GM23338 (cell line): ENCODE data around the gene NIPSNAP2. TPM values are rescaled to one million over a fixed set of nuclear protein-coding genes. Genes with fewer than 3 reads are reported as not detected.

Source experiments
- ATAC-seq: fragments of 200-7000 bp; cut with Tn5 transposase; 3 replicates; pipeline ENCODE4 v1.9.1; 2020
- DNase-seq: peaks from one replicate; pipeline ENCODE4 v3.0.0-alpha.2; 2015; ENCODE audit warnings: low spot score
- H2AFZ ChIP-seq: fragments of 200-600 bp; sonication (generic); 2 replicates; pipeline ENCODE4 v1.8.0; 2016; ENCODE audit warnings: antibody characterized with exemption, mild to moderate bottlenecking, moderate library complexity
- H3F3A ChIP-seq: fragments of 200-600 bp; sonication (generic); replicated peaks from 2 replicates; pipeline ENCODE4 v1.8.0; 2017; ENCODE audit warnings: antibody characterized with exemption, mixed run types, low read depth
- H3K27ac ChIP-seq: fragments of 200-600 bp; sonication (generic); 2 replicates; pipeline ENCODE4 v1.6.1; 2016; ENCODE audit warnings: low read depth
- H3K27me3 ChIP-seq: fragments of 200-600 bp; sonication (generic); 2 replicates; pipeline ENCODE4 v1.8.0; 2016; ENCODE audit warnings: mild to moderate bottlenecking, mixed run types, moderate library complexity; ENCODE audit not compliant: insufficient read depth
- H3K36me3 ChIP-seq: fragments of 200-600 bp; sonication (generic); 2 replicates; pipeline ENCODE4 v1.8.0; 2016; ENCODE audit warnings: mild to moderate bottlenecking; ENCODE audit not compliant: insufficient read depth
- H3K4me1 ChIP-seq: fragments of 200-600 bp; sonication (generic); 2 replicates; pipeline ENCODE4 v1.8.0; 2016; ENCODE audit warnings: mild to moderate bottlenecking, moderate library complexity; ENCODE audit not compliant: insufficient read depth
- H3K4me2 ChIP-seq: fragments of 200-600 bp; sonication (generic); 2 replicates; pipeline ENCODE4 v1.7.1; 2017; ENCODE audit warnings: mixed run types
- H3K4me3 ChIP-seq: fragments of 200-600 bp; sonication (generic); 2 replicates; pipeline ENCODE4 v1.6.1; 2016; ENCODE audit warnings: mixed run types
- H3K79me2 ChIP-seq: fragments of 200-600 bp; sonication (generic); replicated peaks from 2 replicates; pipeline ENCODE4 v1.8.0; 2017; ENCODE audit warnings: mild to moderate bottlenecking; ENCODE audit not compliant: insufficient read depth
- H3K9me2 ChIP-seq: fragments of 200-600 bp; sonication (generic); 2 replicates; pipeline ENCODE4 v1.8.0; 2017; ENCODE audit not compliant: insufficient read depth
- H4K20me1 ChIP-seq: fragments of 200-600 bp; sonication (generic); replicated peaks from 2 replicates; pipeline ENCODE4 v1.8.0; 2017; ENCODE audit warnings: mild to moderate bottlenecking; ENCODE audit not compliant: insufficient read depth
- H3K27ac Mint-ChIP-seq: 2 replicates; pipeline ENCODE4 v1.8.0; 2020; ENCODE audit warnings: inconsistent platforms, mild to moderate bottlenecking, moderate library complexity, mixed read lengths
- H3K27me3 Mint-ChIP-seq: 3 replicates; pipeline ENCODE4 v1.8.0; 2022; ENCODE audit warnings: low read depth, mild to moderate bottlenecking, moderate library complexity, mixed read lengths, inconsistent platforms; ENCODE audit not compliant: insufficient read depth, poor library complexity
- H3K36me3 Mint-ChIP-seq: 3 replicates; pipeline ENCODE4 v1.8.0; 2021; ENCODE audit warnings: low read depth, mild to moderate bottlenecking, inconsistent platforms, moderate library complexity, mixed read lengths
- H3K4me1 Mint-ChIP-seq: 3 replicates; pipeline ENCODE4 v1.8.0; 2020; ENCODE audit warnings: mild to moderate bottlenecking, inconsistent platforms, mixed read lengths
- H3K4me3 Mint-ChIP-seq: 3 replicates; pipeline ENCODE4 v1.8.0; 2021; ENCODE audit warnings: moderate library complexity, mild to moderate bottlenecking, inconsistent platforms, mixed read lengths
- H3K9me3 Mint-ChIP-seq: 3 replicates; pipeline ENCODE4 v1.8.0; 2020; ENCODE audit warnings: moderate library complexity, mild to moderate bottlenecking, inconsistent platforms, mixed read lengths
- CREB1 ChIP-seq: fragments of 250-450 bp; sonication (Bioruptor Pico); IDR thresholded peaks from 2 replicates; pipeline ENCODE4 v1.5.0; 2020; ENCODE audit warnings: low read depth, mild to moderate bottlenecking, moderate library complexity
- EZH2 ChIP-seq: fragments of 200-600 bp; sonication (generic); IDR thresholded peaks from one replicate; pipeline ENCODE4 v1.8.0; 2017; ENCODE audit warnings: antibody characterized with exemption, mild to moderate bottlenecking, low read depth; ENCODE audit not compliant: unreplicated experiment
- EZH2phosphoT487 ChIP-seq: fragments of 200-600 bp; sonication (generic); IDR thresholded peaks from one replicate; pipeline ENCODE4 v1.8.1; 2018; ENCODE audit warnings: antibody characterized with exemption; ENCODE audit not compliant: unreplicated experiment
- JUNB ChIP-seq: IDR thresholded peaks from one replicate; pipeline ENCODE4 v1.6.1; 2016; ENCODE audit warnings: antibody characterized with exemption; ENCODE audit not compliant: unreplicated experiment
- NANOG ChIP-seq: IDR thresholded peaks from 2 replicates; pipeline ENCODE4 v1.6.1; 2016; ENCODE audit warnings: antibody characterized with exemption, borderline replicate concordance
- STAT1 ChIP-seq: IDR thresholded peaks from one replicate; pipeline ENCODE4 v1.6.1; 2016; ENCODE audit warnings: antibody characterized with exemption; ENCODE audit not compliant: unreplicated experiment
- ZNF331 ChIP-seq: fragments of 250-450 bp; sonication (Bioruptor Pico); IDR thresholded peaks from 2 replicates; pipeline ENCODE4 v1.5.0; 2020; ENCODE audit warnings: low read depth, mild to moderate bottlenecking, moderate library complexity
- polyA plus RNA-seq: library from polyadenylated mRNA; unstranded; fragments of >200 nt; fragmentation: Nextera tagmentation; extraction: Ambion mirVana; gene quantifications from 2 replicates; pipeline ENCODE4 v1.2.1, GENCODE V29; 2016
- total RNA-seq: library from RNA; depleted of rRNA; stranded (reverse); fragments of >200 nt; shearing (Covaris generic); gene quantifications from 2 replicates; pipeline ENCODE4 v1.2.3, GENCODE V29; 2014
- TF ChIP-seq, protein P1 (sequence below): IDR thresholded peaks from 2 replicates; pipeline ENCODE4 v1.6.1; 2016; ENCODE audit warnings: antibody characterized with exemption
- TF ChIP-seq, protein P2 (sequence below), 2 experiments: fragments of 200-600 bp in 1 of 2; sonication (generic) in 1 of 2; conservative IDR thresholded peaks; 2 replicates each; pipeline versions ENCODE4 v1.5.1 to v1.6.1; 2016 to 2017; ENCODE audit warnings: antibody characterized with exemption in 2 of 2, low read depth in 2 of 2, mild to moderate bottlenecking in 2 of 2, moderate library complexity in 1 of 2
- TF ChIP-seq, protein P3 (sequence below): fragments of 250-450 bp; sonication (Bioruptor Pico); IDR thresholded peaks from 2 replicates; pipeline ENCODE4 v1.5.0; 2020; ENCODE audit warnings: mild to moderate bottlenecking, moderate library complexity

The NIPSNAP2 gene
- total and polyA plus RNA-seq, 2 experiments from 2014 or later, result 29.8 to 30.5 TPM

DNA sequence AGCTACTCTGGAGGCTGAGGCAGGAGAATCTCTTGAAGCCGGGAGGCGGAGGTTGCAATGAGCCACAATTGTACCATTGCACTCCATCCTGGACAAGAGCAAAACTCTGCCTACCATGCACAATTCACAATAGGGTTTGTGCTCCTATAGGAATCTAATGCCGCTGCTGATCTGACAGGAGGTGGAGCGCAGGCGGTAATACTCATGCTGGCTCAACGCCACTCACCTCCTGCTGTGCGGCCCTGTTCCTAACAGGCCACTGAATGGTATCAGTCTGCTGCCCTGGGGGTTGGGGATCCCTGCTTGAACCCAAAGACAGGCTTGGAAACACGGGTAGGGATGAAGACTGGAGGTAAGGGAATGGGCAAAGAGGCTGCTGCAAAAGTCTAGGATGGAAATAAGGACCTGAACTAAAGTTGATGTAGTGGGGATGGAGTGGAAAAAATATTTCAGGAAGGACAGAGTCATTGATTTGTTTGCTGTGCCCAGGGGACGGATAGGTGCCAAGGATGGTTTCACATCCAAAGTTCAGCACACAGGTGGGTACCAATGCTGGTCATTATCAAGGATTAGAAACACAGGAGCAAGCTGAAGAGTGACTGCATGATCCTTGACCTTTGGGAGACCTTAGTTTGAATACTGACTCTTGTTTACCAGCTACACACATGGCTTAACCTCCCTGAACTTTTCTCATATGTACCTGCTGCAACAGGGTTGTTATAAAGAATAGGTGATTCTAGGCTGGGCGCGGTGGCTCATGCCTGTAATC, 10.5 kb upstream of the NIPSNAP2 start:
- peaks cover 14% of the 10 kb centered on the region for H3K36me3 ChIP-seq
- no peak overlapping the region for H3K4me2 ChIP-seq
- no peaks in the 10 kb centered on the region; the same call in 1 of the 2 replicates for H4K20me1 ChIP-seq
- H3K27me3 ChIP-seq, result no peaks in the 10 kb centered on the region
- peaks cover 3% of the 10 kb centered on the region; the same call in 1 of the 3 replicates for H3K4me1 Mint-ChIP-seq
- TF ChIP-seq ZNF331 (no peak), STAT1 (no peak), EZH2phosphoT487 (no peak), JUNB (no peak), NANOG (no peak), CREB1 (no peak), EZH2 (no peak)
- TF ChIP-seq, protein P1, sequence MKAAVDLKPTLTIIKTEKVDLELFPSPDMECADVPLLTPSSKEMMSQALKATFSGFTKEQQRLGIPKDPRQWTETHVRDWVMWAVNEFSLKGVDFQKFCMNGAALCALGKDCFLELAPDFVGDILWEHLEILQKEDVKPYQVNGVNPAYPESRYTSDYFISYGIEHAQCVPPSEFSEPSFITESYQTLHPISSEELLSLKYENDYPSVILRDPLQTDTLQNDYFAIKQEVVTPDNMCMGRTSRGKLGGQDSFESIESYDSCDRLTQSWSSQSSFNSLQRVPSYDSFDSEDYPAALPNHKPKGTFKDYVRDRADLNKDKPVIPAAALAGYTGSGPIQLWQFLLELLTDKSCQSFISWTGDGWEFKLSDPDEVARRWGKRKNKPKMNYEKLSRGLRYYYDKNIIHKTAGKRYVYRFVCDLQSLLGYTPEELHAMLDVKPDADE, result no peak
- TF ChIP-seq, protein P2, sequence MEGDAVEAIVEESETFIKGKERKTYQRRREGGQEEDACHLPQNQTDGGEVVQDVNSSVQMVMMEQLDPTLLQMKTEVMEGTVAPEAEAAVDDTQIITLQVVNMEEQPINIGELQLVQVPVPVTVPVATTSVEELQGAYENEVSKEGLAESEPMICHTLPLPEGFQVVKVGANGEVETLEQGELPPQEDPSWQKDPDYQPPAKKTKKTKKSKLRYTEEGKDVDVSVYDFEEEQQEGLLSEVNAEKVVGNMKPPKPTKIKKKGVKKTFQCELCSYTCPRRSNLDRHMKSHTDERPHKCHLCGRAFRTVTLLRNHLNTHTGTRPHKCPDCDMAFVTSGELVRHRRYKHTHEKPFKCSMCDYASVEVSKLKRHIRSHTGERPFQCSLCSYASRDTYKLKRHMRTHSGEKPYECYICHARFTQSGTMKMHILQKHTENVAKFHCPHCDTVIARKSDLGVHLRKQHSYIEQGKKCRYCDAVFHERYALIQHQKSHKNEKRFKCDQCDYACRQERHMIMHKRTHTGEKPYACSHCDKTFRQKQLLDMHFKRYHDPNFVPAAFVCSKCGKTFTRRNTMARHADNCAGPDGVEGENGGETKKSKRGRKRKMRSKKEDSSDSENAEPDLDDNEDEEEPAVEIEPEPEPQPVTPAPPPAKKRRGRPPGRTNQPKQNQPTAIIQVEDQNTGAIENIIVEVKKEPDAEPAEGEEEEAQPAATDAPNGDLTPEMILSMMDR (conservative IDR thresholded peaks at IDR 0.05; ENCODE audit: low read depth in 2 of 2), result no peak
- TF ChIP-seq, protein P3, sequence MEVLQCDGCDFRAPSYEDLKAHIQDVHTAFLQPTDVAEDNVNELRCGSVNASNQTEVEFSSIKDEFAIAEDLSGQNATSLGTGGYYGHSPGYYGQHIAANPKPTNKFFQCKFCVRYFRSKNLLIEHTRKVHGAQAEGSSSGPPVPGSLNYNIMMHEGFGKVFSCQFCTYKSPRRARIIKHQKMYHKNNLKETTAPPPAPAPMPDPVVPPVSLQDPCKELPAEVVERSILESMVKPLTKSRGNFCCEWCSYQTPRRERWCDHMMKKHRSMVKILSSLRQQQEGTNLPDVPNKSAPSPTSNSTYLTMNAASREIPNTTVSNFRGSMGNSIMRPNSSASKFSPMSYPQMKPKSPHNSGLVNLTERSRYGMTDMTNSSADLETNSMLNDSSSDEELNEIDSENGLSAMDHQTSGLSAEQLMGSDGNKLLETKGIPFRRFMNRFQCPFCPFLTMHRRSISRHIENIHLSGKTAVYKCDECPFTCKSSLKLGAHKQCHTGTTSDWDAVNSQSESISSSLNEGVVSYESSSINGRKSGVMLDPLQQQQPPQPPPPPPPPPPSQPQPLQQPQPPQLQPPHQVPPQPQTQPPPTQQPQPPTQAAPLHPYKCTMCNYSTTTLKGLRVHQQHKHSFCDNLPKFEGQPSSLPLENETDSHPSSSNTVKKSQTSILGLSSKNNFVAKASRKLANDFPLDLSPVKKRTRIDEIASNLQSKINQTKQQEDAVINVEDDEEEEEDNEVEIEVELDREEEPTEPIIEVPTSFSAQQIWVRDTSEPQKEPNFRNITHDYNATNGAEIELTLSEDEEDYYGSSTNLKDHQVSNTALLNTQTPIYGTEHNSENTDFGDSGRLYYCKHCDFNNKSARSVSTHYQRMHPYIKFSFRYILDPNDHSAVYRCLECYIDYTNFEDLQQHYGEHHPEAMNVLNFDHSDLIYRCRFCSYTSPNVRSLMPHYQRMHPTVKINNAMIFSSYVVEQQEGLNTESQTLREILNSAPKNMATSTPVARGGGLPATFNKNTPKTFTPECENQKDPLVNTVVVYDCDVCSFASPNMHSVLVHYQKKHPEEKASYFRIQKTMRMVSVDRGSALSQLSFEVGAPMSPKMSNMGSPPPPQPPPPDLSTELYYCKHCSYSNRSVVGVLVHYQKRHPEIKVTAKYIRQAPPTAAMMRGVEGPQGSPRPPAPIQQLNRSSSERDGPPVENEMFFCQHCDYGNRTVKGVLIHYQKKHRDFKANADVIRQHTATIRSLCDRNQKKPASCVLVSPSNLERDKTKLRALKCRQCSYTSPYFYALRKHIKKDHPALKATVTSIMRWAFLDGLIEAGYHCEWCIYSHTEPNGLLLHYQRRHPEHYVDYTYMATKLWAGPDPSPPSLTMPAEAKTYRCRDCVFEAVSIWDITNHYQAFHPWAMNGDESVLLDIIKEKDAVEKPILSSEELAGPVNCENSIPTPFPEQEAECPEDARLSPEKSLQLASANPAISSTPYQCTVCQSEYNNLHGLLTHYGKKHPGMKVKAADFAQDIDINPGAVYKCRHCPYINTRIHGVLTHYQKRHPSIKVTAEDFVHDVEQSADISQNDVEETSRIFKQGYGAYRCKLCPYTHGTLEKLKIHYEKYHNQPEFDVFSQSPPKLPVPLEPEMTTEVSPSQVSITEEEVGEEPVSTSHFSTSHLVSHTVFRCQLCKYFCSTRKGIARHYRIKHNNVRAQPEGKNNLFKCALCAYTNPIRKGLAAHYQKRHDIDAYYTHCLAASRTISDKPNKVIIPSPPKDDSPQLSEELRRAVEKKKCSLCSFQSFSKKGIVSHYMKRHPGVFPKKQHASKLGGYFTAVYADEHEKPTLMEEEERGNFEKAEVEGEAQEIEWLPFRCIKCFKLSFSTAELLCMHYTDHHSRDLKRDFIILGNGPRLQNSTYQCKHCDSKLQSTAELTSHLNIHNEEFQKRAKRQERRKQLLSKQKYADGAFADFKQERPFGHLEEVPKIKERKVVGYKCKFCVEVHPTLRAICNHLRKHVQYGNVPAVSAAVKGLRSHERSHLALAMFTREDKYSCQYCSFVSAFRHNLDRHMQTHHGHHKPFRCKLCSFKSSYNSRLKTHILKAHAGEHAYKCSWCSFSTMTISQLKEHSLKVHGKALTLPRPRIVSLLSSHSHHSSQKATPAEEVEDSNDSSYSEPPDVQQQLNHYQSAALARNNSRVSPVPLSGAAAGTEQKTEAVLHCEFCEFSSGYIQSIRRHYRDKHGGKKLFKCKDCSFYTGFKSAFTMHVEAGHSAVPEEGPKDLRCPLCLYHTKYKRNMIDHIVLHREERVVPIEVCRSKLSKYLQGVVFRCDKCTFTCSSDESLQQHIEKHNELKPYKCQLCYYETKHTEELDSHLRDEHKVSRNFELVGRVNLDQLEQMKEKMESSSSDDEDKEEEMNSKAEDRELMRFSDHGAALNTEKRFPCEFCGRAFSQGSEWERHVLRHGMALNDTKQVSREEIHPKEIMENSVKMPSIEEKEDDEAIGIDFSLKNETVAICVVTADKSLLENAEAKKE (CRISPR knock-in tag), result no peak
- no peak overlapping the region for H2AFZ ChIP-seq
- ATAC-seq, result no peak
- peak overlapping the region; percentile 96; the same call in 2 of the 3 replicates for H3K4me3 Mint-ChIP-seq
- H3K4me3 ChIP-seq, result no peak overlapping the region
- H3K27me3 Mint-ChIP-seq, result peaks cover 2% of the 10 kb centered on the region
- peaks cover 3% of the 10 kb centered on the region; the same call in 1 of the 3 replicates for H3K9me3 Mint-ChIP-seq
- H3K79me2 ChIP-seq, result peaks cover 22% of the 10 kb centered on the region
- H3K36me3 Mint-ChIP-seq, result peaks cover 51% of the 10 kb centered on the region
- no peak for DNase-seq
- no peaks in the 10 kb centered on the region for H3K4me1 ChIP-seq
- no peaks in the 10 kb centered on the region for H3K9me2 ChIP-seq
- no peak overlapping the region for H3K27ac ChIP-seq
- no peak overlapping the region for H3K27ac Mint-ChIP-seq
- peaks cover 2% of the 10 kb centered on the region; the same call in 1 of the 2 replicates for H3F3A ChIP-seq
